GM23248 (cell line): Measurements from ENCODE around the gene DIMT1.

Experiments
- EZH2 ChIP-seq: fragments of 200-600 bp; sonication (generic); IDR thresholded peaks from 2 replicates; pipeline ENCODE4 v1.6.1; 2018; ENCODE audit warnings: antibody characterized with exemption, mild to moderate bottlenecking; ENCODE audit not compliant: insufficient read depth, poor library complexity, severe bottlenecking
- EZH2phosphoT487 ChIP-seq: fragments of 200-600 bp; sonication (generic); IDR thresholded peaks from 2 replicates; pipeline ENCODE4 v1.6.1; 2018; ENCODE audit warnings: antibody characterized with exemption, moderate library complexity, mild to moderate bottlenecking, low read depth; ENCODE audit not compliant: insufficient read depth

DNA sequence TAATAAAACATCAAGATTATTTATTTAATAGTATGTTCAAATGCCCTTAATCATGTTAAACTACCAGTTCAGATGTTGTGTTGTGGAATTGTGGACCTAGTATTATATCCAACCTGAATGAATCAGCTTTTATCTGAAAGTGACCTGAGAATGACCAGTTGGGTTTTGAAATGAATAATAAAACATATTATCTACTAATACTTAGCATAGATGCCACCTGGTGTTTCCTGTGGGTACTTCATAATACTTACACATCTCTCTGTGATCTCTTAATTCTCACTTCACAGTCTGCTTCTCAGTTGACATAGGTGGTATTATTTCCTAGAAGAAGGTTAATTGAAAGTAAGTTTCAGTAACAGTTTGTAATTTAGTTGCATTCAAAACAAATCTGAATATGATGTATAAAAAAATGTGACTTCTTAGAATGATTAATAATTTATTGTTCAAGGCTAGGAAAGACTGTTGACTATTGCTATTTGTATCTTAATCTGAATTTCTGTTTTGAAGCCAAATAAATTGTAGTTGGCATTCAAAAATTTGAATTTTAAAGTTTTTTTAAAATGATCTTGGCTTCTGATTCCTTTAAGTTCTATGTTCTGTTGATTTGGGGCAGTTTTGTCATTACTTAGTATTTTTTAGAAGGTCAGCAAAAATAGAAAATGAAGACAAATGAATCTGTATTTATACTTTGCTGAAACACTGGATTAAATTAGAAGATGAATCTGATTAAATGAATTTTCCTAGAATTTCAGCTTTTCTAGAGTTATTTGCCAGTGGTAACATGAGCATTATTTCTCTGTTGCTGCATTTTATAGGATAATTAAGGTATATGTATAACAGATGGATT, 49.5 kb downstream of the DIMT1 start:
- TF ChIP-seq EZH2phosphoT487: no peak
- TF ChIP-seq EZH2: no peak
